Measurements from ENCODE around the gene PTPN3. TPM values are rescaled to one million over a fixed set of nuclear protein-coding genes. Genes with fewer than 3 reads are reported as not detected.

Gene PTPN3
- total and polyA plus RNA-seq, 2 donors from 2014 or later: 33.7 to 40.6 TPM

- Histone ChIP-seq H3K9me3 (ENCODE audit: control insufficient read depth in 2 of 3, insufficient read depth in 1 of 3, low read length in 3 of 3) (no peaks in the 10 kb centered on the region), H3K27me3 (ENCODE audit: control insufficient read depth, insufficient read depth, low read length) (no peaks in the 10 kb centered on the region), H3K4me1 (ENCODE audit: control insufficient read depth in 2 of 3, insufficient read depth in 2 of 3, low read depth in 1 of 3, low read length in 3 of 3) (no peaks in the 10 kb centered on the region), H3K4me3 (ENCODE audit: low read length in 3 of 3) (no peak overlapping the region), H3K9ac (ENCODE audit: low read length in 3 of 3) (no peak overlapping the region), H3K27ac (ENCODE audit: low read depth in 2 of 2, low read length in 2 of 2) (no peak overlapping the region), H3K36me3 (ENCODE audit: control insufficient read depth in 2 of 3, insufficient read depth in 3 of 3, low read length in 3 of 3) (peaks cover 0 to 19% (median 11%) of the 10 kb centered on the region in 3 donors)
- FAIRE-seq: no peak
- intact Hi-C loops (cut with DNase I): loop anchor here (10.0 kb wide), 1 partner anchor 77 kb away; no protein-coding TSS in a partner anchor
- TF ChIP-seq, protein P1, sequence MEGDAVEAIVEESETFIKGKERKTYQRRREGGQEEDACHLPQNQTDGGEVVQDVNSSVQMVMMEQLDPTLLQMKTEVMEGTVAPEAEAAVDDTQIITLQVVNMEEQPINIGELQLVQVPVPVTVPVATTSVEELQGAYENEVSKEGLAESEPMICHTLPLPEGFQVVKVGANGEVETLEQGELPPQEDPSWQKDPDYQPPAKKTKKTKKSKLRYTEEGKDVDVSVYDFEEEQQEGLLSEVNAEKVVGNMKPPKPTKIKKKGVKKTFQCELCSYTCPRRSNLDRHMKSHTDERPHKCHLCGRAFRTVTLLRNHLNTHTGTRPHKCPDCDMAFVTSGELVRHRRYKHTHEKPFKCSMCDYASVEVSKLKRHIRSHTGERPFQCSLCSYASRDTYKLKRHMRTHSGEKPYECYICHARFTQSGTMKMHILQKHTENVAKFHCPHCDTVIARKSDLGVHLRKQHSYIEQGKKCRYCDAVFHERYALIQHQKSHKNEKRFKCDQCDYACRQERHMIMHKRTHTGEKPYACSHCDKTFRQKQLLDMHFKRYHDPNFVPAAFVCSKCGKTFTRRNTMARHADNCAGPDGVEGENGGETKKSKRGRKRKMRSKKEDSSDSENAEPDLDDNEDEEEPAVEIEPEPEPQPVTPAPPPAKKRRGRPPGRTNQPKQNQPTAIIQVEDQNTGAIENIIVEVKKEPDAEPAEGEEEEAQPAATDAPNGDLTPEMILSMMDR (IDR thresholded peaks at IDR 0.05; ENCODE audit: borderline replicate concordance, extremely low read depth, insufficient read depth): no peak
- no peak for DNase-seq
Observed at GRCh38 chr9:109447329-109448076, 50.6 kb downstream of the PTPN3 start.

GRCh38 chr9:109444771-109445320 is 53.3 kb downstream of the PTPN3 start:
- Histone ChIP-seq H3K36me3 (ENCODE audit: control insufficient read depth in 2 of 3, insufficient read depth in 3 of 3, low read length in 3 of 3) (peaks cover 0 to 19% (median 11%) of the 10 kb centered on the region in 3 donors), H3K27ac (ENCODE audit: low read depth in 2 of 2, low read length in 2 of 2) (no peak overlapping the region), H3K9ac (ENCODE audit: low read length in 3 of 3) (no peak overlapping the region), H3K9me3 (ENCODE audit: control insufficient read depth in 2 of 3, insufficient read depth in 1 of 3, low read length in 3 of 3) (no peaks in the 10 kb centered on the region), H3K4me1 (ENCODE audit: control insufficient read depth in 2 of 3, insufficient read depth in 2 of 3, low read depth in 1 of 3, low read length in 3 of 3) (peaks cover 0 to 10% (median 6%) of the 10 kb centered on the region in 3 donors), H3K27me3 (ENCODE audit: control insufficient read depth, insufficient read depth, low read length) (no peaks in the 10 kb centered on the region), H3K4me3 (ENCODE audit: low read length in 3 of 3) (no peak overlapping the region)
- intact Hi-C loops (cut with DNase I): loop anchor here (10.0 kb wide), 1 partner anchor 80 kb away; no protein-coding TSS in a partner anchor
- TF ChIP-seq, protein P1 (IDR thresholded peaks at IDR 0.05; ENCODE audit: borderline replicate concordance, extremely low read depth, insufficient read depth): no peak
- FAIRE-seq: no peak
- no peak for DNase-seq

- H3K9me3 ChIP-seq (ENCODE audit: control insufficient read depth in 2 of 3, insufficient read depth in 1 of 3, low read length in 3 of 3): no peaks in the 10 kb centered on the region
- FAIRE-seq (no peak), DNase-seq (no peak)
- no peak overlapping the region for H3K27ac ChIP-seq (ENCODE audit: low read depth in 2 of 2, low read length in 2 of 2)
- no peak overlapping the region for H3K9ac ChIP-seq (ENCODE audit: low read length in 3 of 3)
- TF ChIP-seq, protein P1 (IDR thresholded peaks at IDR 0.05; ENCODE audit: borderline replicate concordance, extremely low read depth, insufficient read depth): no peak
- intact Hi-C loops (cut with DNase I): loop anchor here (10.0 kb wide), 1 partner anchor 82 kb away; no protein-coding TSS in a partner anchor
- no peaks in the 10 kb centered on the region for H3K27me3 ChIP-seq (ENCODE audit: control insufficient read depth, insufficient read depth, low read length)
- peaks cover 0 to 10% (median 6%) of the 10 kb centered on the region in 3 donors for H3K4me1 ChIP-seq (ENCODE audit: control insufficient read depth in 2 of 3, insufficient read depth in 2 of 3, low read depth in 1 of 3, low read length in 3 of 3)
- peaks cover 0 to 23% (median 11%) of the 10 kb centered on the region in 3 donors for H3K36me3 ChIP-seq (ENCODE audit: control insufficient read depth in 2 of 3, insufficient read depth in 3 of 3, low read length in 3 of 3)
- no peak overlapping the region for H3K4me3 ChIP-seq (ENCODE audit: low read length in 3 of 3)
Observed at GRCh38 chr9:109442716-109443115, 55.4 kb downstream of the PTPN3 start.
